Astrocyte (in vitro differentiated cells and primary cell): ENCODE measurements around the gene STX1A.

Experiments
- EZH2 ChIP-seq: IDR thresholded peaks from 2 replicates; pipeline ENCODE4 v1.6.1; 2012; ENCODE audit warnings: mild to moderate bottlenecking, low read length, inconsistent platforms; ENCODE audit not compliant: insufficient read depth
- TF ChIP-seq, protein P1 (sequence below): IDR thresholded peaks from 2 replicates; pipeline ENCODE4 v1.5.1; 2011; ENCODE audit warnings: low read depth, mild to moderate bottlenecking, inconsistent platforms, low read length, moderate library complexity; ENCODE audit not compliant: insufficient read depth

DNA sequence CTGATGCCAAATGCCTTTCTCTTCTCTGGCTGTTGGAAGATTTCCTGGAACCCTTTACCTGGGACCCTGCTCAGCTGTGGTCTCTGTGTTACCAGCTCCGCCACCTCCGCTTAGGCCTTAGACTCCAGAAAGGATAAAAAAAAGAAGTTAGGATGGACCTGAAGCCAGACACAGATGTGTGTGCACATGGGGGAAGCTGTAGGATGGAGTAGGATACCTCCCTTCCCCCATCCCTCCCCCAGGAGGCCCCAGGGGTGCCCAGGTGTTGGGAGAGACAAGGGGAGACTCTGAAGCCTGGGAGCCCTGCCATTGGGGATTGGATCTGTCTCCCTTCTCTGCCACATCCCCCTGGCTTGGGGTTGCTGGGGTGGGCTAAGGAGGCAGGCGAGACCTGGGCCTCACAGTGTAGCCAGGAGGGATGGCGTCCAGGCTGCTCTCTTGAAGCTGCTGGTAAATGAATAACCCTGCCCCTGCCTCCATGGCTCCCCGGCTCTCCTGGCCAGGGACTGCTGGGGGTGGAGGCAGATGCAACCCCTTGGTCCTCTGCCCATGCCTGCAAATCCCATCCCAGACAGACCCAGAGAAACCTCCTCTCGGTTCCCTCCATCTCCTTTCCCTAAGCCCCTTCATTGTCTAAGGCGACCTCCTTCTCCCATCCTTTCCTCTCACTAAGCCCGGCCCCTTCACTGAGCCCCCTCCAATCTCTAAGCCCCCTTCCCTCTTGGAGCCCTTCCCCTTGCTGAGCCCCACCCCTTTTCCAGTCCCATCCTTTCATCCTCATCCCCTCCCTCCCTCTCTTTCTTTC is 42.6 kb upstream of the STX1A start:
- TF ChIP-seq, protein P1, sequence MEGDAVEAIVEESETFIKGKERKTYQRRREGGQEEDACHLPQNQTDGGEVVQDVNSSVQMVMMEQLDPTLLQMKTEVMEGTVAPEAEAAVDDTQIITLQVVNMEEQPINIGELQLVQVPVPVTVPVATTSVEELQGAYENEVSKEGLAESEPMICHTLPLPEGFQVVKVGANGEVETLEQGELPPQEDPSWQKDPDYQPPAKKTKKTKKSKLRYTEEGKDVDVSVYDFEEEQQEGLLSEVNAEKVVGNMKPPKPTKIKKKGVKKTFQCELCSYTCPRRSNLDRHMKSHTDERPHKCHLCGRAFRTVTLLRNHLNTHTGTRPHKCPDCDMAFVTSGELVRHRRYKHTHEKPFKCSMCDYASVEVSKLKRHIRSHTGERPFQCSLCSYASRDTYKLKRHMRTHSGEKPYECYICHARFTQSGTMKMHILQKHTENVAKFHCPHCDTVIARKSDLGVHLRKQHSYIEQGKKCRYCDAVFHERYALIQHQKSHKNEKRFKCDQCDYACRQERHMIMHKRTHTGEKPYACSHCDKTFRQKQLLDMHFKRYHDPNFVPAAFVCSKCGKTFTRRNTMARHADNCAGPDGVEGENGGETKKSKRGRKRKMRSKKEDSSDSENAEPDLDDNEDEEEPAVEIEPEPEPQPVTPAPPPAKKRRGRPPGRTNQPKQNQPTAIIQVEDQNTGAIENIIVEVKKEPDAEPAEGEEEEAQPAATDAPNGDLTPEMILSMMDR, result no peak
- TF ChIP-seq EZH2, result no peak
